ENCODE measurements around the gene WRAP53.

WRAP53 gene

DNA sequence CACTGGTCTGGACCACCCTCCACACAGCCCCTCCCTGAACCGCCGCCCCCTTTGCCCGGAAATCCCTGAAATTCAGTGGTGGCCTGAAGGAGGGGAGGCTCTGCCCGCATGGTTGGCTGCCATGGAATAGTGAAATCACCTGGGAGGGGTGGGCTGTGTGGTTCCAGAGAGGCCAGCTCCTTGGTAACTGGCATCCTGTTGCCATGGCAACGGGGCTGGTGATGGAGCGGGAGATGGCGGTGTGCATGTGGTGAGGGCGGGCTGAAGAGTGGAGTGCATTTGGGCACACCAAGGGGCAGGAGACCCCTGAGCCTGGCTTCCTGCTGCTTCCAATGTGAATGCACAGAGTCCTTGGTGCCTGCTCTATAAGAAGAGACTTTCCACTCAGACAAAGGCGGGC is 19.2 kb downstream of the WRAP53 start:
- no peak overlapping the region for H3K4me2 ChIP-seq (ENCODE audit: low read length)
- no peak overlapping the region for H2AFZ ChIP-seq (ENCODE audit: low read depth, low read length)
- H3K4me3 ChIP-seq (ENCODE audit: low read length): no peak overlapping the region
- H3K79me2 ChIP-seq (ENCODE audit: low read length): no peaks in the 10 kb centered on the region
- no peaks in the 10 kb centered on the region for H3K9me3 ChIP-seq (ENCODE audit: insufficient read depth, low read length)
- H3K4me1 ChIP-seq (ENCODE audit: low read length): peaks cover 9% of the 10 kb centered on the region
- no peaks in the 10 kb centered on the region for H3K36me3 ChIP-seq (replicated peaks; ENCODE audit: low read depth, low read length)
- H4K20me1 ChIP-seq (ENCODE audit: insufficient read depth, low read length): no peaks in the 10 kb centered on the region
- H3K9ac ChIP-seq (ENCODE audit: low read length): no peak overlapping the region
- H3K27ac ChIP-seq (ENCODE audit: low read length): no peak overlapping the region
- H3K27me3 ChIP-seq (ENCODE audit: low read depth, low read length): peaks cover 11% of the 10 kb centered on the region
- TF ChIP-seq EZH2phosphoT487 (IDR thresholded peaks at IDR 0.05; ENCODE audit: low read depth): no peak
- TF ChIP-seq, protein P1, sequence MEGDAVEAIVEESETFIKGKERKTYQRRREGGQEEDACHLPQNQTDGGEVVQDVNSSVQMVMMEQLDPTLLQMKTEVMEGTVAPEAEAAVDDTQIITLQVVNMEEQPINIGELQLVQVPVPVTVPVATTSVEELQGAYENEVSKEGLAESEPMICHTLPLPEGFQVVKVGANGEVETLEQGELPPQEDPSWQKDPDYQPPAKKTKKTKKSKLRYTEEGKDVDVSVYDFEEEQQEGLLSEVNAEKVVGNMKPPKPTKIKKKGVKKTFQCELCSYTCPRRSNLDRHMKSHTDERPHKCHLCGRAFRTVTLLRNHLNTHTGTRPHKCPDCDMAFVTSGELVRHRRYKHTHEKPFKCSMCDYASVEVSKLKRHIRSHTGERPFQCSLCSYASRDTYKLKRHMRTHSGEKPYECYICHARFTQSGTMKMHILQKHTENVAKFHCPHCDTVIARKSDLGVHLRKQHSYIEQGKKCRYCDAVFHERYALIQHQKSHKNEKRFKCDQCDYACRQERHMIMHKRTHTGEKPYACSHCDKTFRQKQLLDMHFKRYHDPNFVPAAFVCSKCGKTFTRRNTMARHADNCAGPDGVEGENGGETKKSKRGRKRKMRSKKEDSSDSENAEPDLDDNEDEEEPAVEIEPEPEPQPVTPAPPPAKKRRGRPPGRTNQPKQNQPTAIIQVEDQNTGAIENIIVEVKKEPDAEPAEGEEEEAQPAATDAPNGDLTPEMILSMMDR (IDR thresholded peaks at IDR 0.05; ENCODE audit: low read depth, low read length): no peak

DNA sequence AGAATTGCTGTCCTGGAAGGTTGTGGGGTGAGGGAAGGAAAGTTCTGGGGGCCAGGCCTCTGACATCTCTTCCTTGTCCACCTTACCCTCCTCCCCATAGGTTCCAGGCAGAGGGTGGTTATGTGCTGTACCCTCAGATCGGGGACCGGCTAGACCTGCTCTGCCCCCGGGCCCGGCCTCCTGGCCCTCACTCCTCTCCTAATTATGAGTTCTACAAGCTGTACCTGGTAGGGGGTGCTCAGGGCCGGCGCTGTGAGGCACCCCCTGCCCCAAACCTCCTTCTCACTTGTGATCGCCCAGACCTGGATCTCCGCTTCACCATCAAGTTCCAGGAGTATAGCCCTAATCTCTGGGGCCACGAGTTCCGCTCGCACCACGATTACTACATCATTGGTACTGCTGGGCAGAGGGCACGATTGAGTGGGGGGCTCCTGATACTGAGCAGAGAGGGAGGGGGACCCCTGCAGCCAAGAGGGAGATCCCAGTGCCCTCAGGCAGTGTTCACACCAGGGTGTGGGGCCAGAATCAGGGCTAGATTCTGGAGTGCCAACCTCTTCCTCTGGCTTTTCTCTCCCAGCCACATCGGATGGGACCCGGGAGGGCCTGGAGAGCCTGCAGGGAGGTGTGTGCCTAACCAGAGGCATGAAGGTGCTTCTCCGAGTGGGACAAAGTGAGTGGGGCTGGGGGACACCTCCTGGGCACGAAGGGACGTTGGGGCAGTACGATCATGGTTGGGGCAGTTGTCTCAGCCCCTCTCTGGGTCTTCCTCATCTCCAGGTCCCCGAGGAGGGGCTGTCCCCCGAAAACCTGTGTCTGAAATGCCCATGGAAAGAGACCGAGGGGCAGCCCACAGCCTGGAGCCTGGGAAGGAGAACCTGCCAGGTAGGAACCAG is 19.8 kb downstream of the WRAP53 start:
- Histone ChIP-seq H2AFZ (ENCODE audit: low read depth, low read length) (no peak overlapping the region), H3K4me2 (ENCODE audit: low read length) (no peak overlapping the region), H4K20me1 (ENCODE audit: insufficient read depth, low read length) (no peaks in the 10 kb centered on the region), H3K27ac (ENCODE audit: low read length) (no peak overlapping the region), H3K36me3 (replicated peaks; ENCODE audit: low read depth, low read length) (no peaks in the 10 kb centered on the region), H3K9ac (ENCODE audit: low read length) (no peak overlapping the region), H3K27me3 (ENCODE audit: low read depth, low read length) (peaks cover 11% of the 10 kb centered on the region), H3K9me3 (ENCODE audit: insufficient read depth, low read length) (no peaks in the 10 kb centered on the region), H3K4me3 (ENCODE audit: low read length) (no peak overlapping the region), H3K4me1 (ENCODE audit: low read length) (peaks cover 9% of the 10 kb centered on the region), H3K79me2 (ENCODE audit: low read length) (no peaks in the 10 kb centered on the region)
- TF ChIP-seq EZH2phosphoT487 (IDR thresholded peaks at IDR 0.05; ENCODE audit: low read depth): no peak
- TF ChIP-seq, protein P1 (IDR thresholded peaks at IDR 0.05; ENCODE audit: low read depth, low read length): no peak

DNA sequence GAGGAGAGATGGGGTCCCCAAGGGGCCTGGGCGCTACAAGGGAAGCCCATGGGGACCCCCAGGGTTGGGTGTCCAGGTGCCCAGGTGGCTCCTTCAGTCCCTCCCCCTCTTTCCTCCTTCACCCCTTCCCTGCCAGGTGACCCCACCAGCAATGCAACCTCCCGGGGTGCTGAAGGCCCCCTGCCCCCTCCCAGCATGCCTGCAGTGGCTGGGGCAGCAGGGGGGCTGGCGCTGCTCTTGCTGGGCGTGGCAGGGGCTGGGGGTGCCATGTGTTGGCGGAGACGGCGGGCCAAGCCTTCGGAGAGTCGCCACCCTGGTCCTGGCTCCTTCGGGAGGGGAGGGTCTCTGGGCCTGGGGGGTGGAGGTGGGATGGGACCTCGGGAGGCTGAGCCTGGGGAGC is 20.8 kb downstream of the WRAP53 start:
- Histone ChIP-seq H3K9me3 (ENCODE audit: insufficient read depth, low read length) (no peaks in the 10 kb centered on the region), H3K9ac (ENCODE audit: low read length) (no peak overlapping the region), H3K79me2 (ENCODE audit: low read length) (no peaks in the 10 kb centered on the region), H3K36me3 (replicated peaks; ENCODE audit: low read depth, low read length) (no peaks in the 10 kb centered on the region), H3K27ac (ENCODE audit: low read length) (no peak overlapping the region), H3K4me1 (ENCODE audit: low read length) (peaks cover 9% of the 10 kb centered on the region), H3K27me3 (ENCODE audit: low read depth, low read length) (peaks cover 16% of the 10 kb centered on the region), H4K20me1 (ENCODE audit: insufficient read depth, low read length) (no peaks in the 10 kb centered on the region), H2AFZ (ENCODE audit: low read depth, low read length) (no peak overlapping the region), H3K4me3 (ENCODE audit: low read length) (no peak overlapping the region), H3K4me2 (ENCODE audit: low read length) (no peak overlapping the region)
- no peak for TF ChIP-seq EZH2phosphoT487 (IDR thresholded peaks at IDR 0.05; ENCODE audit: low read depth)
- TF ChIP-seq, protein P1 (IDR thresholded peaks at IDR 0.05; ENCODE audit: low read depth, low read length): no peak

DNA sequence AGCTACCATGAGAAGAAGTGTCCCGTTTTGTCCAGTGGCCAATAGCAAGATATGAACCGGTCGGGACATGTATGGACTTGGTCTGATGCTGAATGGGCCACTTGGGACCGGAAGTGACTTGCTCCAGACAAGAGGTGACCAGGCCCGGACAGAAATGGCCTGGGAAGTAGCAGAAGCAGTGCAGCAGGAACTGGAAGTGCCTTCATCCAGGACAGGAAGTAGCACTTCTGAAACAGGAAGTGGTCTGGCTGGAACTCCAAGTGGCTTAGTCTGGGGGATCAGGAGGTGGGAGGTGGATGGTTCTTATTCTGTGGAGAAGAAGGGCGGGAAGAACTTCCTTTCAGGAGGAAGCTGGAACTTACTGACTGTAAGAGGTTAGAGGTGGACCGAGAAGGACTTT is 22.0 kb downstream of the WRAP53 start:
- H3K27ac ChIP-seq (ENCODE audit: low read length): no peak overlapping the region
- H3K4me2 ChIP-seq (ENCODE audit: low read length): peak overlapping the region; percentile 10; the same call in 1 of the 2 replicates
- H3K4me3 ChIP-seq (ENCODE audit: low read length): no peak overlapping the region
- H3K4me1 ChIP-seq (ENCODE audit: low read length): peaks cover 9% of the 10 kb centered on the region
- no peaks in the 10 kb centered on the region for H3K9me3 ChIP-seq (ENCODE audit: insufficient read depth, low read length)
- no peaks in the 10 kb centered on the region for H3K79me2 ChIP-seq (ENCODE audit: low read length)
- no peaks in the 10 kb centered on the region for H4K20me1 ChIP-seq (ENCODE audit: insufficient read depth, low read length)
- H3K9ac ChIP-seq (ENCODE audit: low read length): no peak overlapping the region
- TF ChIP-seq, protein P1 (IDR thresholded peaks at IDR 0.05; ENCODE audit: low read depth, low read length): no peak
- no peak for TF ChIP-seq EZH2phosphoT487 (IDR thresholded peaks at IDR 0.05; ENCODE audit: low read depth)
- peak overlapping the region; percentile 20; the same call in 1 of the 2 replicates for H2AFZ ChIP-seq (ENCODE audit: low read depth, low read length)
- H3K36me3 ChIP-seq (replicated peaks; ENCODE audit: low read depth, low read length): no peaks in the 10 kb centered on the region
- peaks cover 23% of the 10 kb centered on the region for H3K27me3 ChIP-seq (ENCODE audit: low read depth, low read length)

Data from OCI-LY3 (cell line).